Activated T-helper 17 cell treated with anti-CD3 and anti-CD28 coated beads, Interleukin-2, amount 50 U/mL, for 72 hours (primary cell): ENCODE measurements around the gene FGF12. TPM values are rescaled to one million over a fixed set of nuclear protein-coding genes. Genes with fewer than 3 reads are reported as not detected.

Source experiments
- ATAC-seq: fragments of 150-1000 bp; cut with Tn5 transposase; replicated peaks from 2 replicates; pipeline ENCODE4 v1.10.0; 2021; ENCODE audit warnings: mild to moderate bottlenecking, moderate library complexity
- H3K27ac Mint-ChIP-seq: one replicate; pipeline ENCODE4 v1.8.0; 2022; ENCODE audit warnings: mixed read lengths
- H3K27me3 Mint-ChIP-seq: one replicate; pipeline ENCODE4 v1.8.0; 2022; ENCODE audit warnings: mixed read lengths
- H3K36me3 Mint-ChIP-seq: one replicate; pipeline ENCODE4 v1.8.0; 2022; ENCODE audit warnings: low read depth, mild to moderate bottlenecking, mixed read lengths
- H3K4me1 Mint-ChIP-seq: one replicate; pipeline ENCODE4 v1.8.0; 2022; ENCODE audit warnings: mixed read lengths
- H3K4me3 Mint-ChIP-seq: one replicate; pipeline ENCODE4 v1.8.0; 2022; ENCODE audit warnings: mild to moderate bottlenecking, mixed read lengths
- H3K9me3 Mint-ChIP-seq: one replicate; pipeline ENCODE4 v1.8.0; 2022; ENCODE audit warnings: mixed read lengths
- total RNA-seq, 2 donors: library from RNA; stranded (reverse); gene quantifications; one replicate each; pipeline ENCODE4 v1.2.3, GENCODE V29; 2022

FGF12 gene
- total RNA-seq, 2 donors from 2014 or later: 0.37 TPM; not detected in 1

DNA sequence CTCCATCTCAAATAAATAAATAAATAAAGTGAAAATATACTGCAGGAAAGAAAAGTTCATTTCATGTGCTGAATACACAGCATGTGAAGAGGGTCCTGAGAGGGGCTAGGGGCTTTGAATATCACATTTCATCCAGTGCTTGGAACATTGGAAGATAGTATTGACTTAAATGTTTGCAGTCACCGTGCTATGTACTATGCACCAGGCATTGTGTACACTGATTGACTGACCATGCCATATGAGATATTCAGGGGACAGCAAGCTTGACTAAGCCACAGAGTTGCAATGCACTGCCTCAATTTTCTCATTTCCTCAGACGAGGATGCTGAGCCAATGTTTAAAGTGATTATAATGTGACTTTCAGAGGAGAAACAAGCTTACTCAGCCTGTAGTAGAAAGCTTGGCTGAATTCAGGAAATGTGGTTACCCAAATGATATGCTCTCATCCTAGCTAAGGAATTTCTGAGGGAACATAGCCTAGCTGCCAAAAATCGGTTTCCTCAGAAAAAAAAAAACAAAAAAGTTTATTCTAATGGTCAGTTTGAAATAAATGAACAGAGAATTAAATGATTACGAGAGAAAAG is 557.9 kb downstream of the FGF12 start:
- no peak overlapping the region for H3K27ac Mint-ChIP-seq
- H3K4me1 Mint-ChIP-seq: no peaks in the 10 kb centered on the region
- no peak for ATAC-seq
- H3K4me3 Mint-ChIP-seq: no peak overlapping the region
- H3K9me3 Mint-ChIP-seq: peaks cover 3% of the 10 kb centered on the region
- no peaks in the 10 kb centered on the region for H3K27me3 Mint-ChIP-seq
- no peaks in the 10 kb centered on the region for H3K36me3 Mint-ChIP-seq

DNA sequence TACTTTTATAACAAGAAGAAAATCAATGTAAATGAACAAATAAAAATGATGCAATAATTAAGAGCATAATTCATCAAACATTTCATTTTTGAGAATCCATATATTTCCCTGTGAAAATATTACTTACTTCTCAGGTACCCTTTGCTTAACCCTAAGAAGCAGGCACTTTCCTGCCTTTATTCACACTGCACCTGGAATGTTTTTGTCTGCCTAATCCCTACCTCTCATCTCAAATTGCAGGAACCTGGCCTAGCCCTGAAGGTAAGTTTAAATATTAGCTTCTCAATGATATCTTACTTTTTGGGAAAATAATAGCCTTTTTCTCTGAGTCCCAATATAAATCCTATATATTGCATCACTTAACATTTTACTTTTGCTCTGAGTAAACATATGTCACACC is 559.1 kb downstream of the FGF12 start:
- H3K4me1 Mint-ChIP-seq: no peaks in the 10 kb centered on the region
- no peak overlapping the region for H3K27ac Mint-ChIP-seq
- no peak for ATAC-seq
- H3K4me3 Mint-ChIP-seq: no peak overlapping the region
- H3K36me3 Mint-ChIP-seq: no peaks in the 10 kb centered on the region
- H3K9me3 Mint-ChIP-seq: peaks cover 3% of the 10 kb centered on the region
- no peaks in the 10 kb centered on the region for H3K27me3 Mint-ChIP-seq

DNA sequence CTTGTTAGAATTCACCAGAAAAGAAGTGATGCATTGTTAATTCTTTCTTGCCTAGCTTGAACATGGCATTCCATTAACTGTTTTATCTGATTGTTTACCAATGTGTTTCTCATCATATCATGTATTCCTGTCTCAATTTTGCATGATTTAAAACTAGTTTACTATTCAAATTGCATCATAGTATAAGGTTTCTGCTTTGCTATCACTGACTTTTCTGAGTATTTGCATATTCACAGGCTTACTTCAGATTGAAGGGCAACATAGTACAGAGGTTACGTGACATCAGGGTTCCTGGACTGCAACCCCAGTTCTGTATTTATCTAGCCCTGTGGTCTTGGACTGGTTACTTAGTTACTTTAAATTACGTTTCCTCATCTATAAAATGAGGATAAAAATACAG is 561.8 kb downstream of the FGF12 start:
- Mint-ChIP-seq H3K9me3 (peaks cover 3% of the 10 kb centered on the region), H3K4me3 (no peak overlapping the region), H3K27ac (no peak overlapping the region), H3K4me1 (no peaks in the 10 kb centered on the region), H3K27me3 (no peaks in the 10 kb centered on the region), H3K36me3 (no peaks in the 10 kb centered on the region)
- ATAC-seq: no peak

DNA sequence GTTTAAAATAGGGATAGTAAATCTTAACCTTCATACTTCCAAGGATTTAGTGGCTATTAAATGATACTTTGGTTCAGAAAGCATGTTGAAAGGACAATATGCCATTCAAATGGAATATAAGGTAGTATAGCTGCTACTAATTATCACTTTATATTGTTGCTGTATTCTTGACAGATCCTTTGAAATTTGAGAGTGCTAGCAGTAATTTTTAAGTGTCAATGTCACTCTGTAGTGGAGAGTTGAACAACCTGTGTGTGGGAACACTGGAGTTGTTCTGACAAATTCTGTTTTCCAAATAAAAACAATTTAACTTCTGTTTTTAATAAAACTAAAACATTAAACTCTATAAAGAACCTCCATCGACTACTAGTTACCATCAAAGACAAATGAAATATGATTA is 565.7 kb downstream of the FGF12 start:
- Mint-ChIP-seq H3K27ac (no peak overlapping the region), H3K36me3 (no peaks in the 10 kb centered on the region), H3K4me3 (no peak overlapping the region), H3K9me3 (no peaks in the 10 kb centered on the region), H3K27me3 (no peaks in the 10 kb centered on the region), H3K4me1 (no peaks in the 10 kb centered on the region)
- no peak for ATAC-seq

DNA sequence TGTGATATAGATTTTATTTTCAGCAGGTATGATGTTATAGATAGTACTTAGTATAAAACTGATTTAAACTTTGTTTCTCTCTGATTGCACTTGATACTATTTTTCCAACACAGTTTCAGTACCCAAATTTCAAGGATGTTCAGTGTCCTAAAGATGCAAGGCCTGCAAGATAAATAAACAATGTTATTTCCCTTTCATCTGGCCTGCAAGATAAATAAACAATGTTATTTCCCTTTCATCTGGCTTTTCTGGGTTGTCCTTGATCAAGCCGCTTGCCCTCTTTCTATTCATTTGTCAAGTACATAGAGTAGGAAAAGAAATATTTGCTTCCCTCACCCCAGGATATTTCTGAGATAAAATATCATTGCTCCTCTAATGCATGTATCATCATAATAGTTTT is 571.0 kb downstream of the FGF12 start:
- H3K4me3 Mint-ChIP-seq: no peak overlapping the region
- no peak for ATAC-seq
- no peaks in the 10 kb centered on the region for H3K36me3 Mint-ChIP-seq
- H3K27ac Mint-ChIP-seq: no peak overlapping the region
- no peaks in the 10 kb centered on the region for H3K9me3 Mint-ChIP-seq
- H3K27me3 Mint-ChIP-seq: peaks cover 5% of the 10 kb centered on the region
- H3K4me1 Mint-ChIP-seq: no peaks in the 10 kb centered on the region

DNA sequence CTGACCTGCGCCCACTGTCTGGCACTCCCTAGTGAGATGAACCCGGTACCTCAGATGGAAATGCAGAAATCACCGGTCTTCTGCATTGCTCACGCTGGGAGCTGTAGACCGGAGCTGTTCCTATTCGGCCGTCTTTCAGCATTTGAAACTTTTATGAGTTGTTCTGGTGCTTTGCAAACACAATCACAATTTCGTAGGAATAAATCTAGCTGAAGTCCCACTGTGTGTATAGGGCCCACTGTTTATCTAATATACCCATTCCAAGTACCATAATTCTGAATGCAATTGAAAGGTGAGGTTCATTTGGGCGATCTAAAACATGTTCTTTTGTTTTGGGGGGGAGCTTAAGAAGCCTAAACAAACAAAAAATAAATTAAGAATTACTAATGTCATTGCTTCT is 572.1 kb downstream of the FGF12 start:
- Mint-ChIP-seq H3K27me3 (peaks cover 5% of the 10 kb centered on the region), H3K36me3 (no peaks in the 10 kb centered on the region), H3K9me3 (no peaks in the 10 kb centered on the region), H3K27ac (no peak overlapping the region), H3K4me1 (no peaks in the 10 kb centered on the region), H3K4me3 (no peak overlapping the region)
- no peak for ATAC-seq

DNA sequence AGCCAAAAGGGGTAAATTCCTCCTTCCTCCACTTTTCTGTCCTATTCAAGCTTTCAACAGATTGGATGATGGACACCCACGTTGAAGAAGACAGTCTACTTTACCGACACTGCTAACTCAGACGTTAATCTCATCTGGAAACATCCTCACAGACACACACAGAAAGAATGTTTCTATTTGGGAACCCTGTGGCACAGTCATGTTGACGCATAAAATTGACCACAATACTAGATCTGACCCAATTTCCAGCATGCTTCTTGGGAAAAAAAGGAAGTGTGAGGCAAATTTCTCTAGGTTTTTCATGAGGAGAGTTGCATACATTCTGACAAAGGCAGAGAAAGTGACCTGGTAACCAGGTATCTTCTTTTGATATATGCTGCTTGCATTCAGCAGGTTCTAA is 594.1 kb downstream of the FGF12 start:
- ATAC-seq: no peak
- Mint-ChIP-seq H3K27ac (no peak overlapping the region), H3K27me3 (no peaks in the 10 kb centered on the region), H3K4me1 (no peaks in the 10 kb centered on the region), H3K4me3 (no peak overlapping the region), H3K36me3 (no peaks in the 10 kb centered on the region), H3K9me3 (peaks cover 8% of the 10 kb centered on the region)

DNA sequence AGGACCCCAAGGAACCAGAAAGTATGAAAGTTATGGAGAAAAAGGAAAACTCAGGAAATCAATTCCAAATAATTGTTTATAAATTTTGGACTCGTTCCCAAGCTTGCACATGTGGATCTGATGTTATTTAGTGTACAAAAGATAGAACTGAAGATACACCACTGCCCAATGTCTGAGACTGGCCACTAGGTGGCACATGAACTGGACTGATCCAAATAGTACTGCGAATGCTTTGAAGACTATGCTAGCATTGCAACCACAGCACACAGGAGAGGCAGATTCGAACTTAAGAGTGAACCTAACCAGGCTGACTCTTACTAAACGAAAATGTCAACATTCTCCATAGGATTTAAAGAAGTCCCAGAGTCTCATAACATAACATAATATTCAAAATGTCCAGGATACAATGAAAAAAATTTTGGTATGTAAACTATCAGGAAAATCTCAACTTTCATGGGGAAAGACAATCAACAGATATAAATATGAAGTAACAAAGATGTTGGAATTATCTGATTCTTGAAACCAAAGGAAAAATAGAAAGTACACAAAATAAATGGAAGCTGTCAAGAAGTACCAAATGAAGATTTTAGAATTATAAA is 596.7 kb downstream of the FGF12 start:
- H3K36me3 Mint-ChIP-seq: no peaks in the 10 kb centered on the region

DNA sequence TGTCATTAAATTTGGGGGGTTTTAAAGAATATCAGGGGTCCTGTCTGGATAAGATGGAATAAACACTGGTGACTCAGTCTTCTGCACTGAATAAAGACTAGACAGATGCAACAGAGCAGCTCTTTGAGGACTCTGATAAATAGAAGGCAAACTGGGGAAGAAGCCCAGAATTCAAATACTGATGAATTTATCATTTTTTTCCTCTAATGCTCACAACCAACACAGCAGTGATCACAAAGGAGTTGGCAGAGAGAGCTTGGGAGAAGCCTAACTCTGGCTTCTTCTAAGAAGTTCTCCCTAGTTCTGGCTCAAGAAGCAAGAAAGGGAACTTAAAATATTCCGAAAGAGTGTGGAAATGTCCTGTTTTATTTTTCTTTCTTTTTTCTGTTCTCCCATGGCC is 597.8 kb downstream of the FGF12 start:
- no peaks in the 10 kb centered on the region for H3K36me3 Mint-ChIP-seq
- no peak for ATAC-seq
- H3K27ac Mint-ChIP-seq: no peak overlapping the region
- H3K27me3 Mint-ChIP-seq: no peaks in the 10 kb centered on the region
- H3K4me1 Mint-ChIP-seq: no peaks in the 10 kb centered on the region
- peaks cover 4% of the 10 kb centered on the region for H3K9me3 Mint-ChIP-seq
- no peak overlapping the region for H3K4me3 Mint-ChIP-seq

More for the DNA sequence above, 596.7 kb downstream of the FGF12 start:
- Mint-ChIP-seq H3K4me1 (no peaks in the 10 kb centered on the region), H3K4me3 (no peak overlapping the region), H3K27ac (no peak overlapping the region), H3K27me3 (no peaks in the 10 kb centered on the region), H3K9me3 (peaks cover 4% of the 10 kb centered on the region)
- no peak for ATAC-seq

DNA sequence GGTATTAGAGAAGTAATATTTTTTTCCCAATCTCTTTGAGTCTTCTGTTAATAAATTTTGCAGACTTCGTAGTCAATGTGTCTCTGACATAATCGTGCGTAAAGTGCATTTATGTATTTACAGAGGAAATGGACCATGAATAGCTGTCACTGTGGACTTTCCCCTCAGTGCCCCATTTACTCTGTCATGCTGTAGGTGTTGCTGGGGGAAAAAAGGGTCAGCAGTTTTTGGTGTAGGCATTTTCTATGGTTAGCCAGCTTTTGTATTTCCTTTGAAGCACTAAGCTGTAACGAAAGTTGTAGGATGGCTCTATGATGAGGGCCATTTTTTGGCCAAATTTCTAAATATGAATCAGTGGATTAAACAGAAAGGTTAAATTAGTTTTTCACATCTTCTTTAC is 598.4 kb downstream of the FGF12 start:
- Mint-ChIP-seq H3K27me3 (no peaks in the 10 kb centered on the region), H3K9me3 (peaks cover 4% of the 10 kb centered on the region), H3K27ac (no peak overlapping the region), H3K36me3 (no peaks in the 10 kb centered on the region), H3K4me3 (no peak overlapping the region), H3K4me1 (no peaks in the 10 kb centered on the region)
- no peak for ATAC-seq

DNA sequence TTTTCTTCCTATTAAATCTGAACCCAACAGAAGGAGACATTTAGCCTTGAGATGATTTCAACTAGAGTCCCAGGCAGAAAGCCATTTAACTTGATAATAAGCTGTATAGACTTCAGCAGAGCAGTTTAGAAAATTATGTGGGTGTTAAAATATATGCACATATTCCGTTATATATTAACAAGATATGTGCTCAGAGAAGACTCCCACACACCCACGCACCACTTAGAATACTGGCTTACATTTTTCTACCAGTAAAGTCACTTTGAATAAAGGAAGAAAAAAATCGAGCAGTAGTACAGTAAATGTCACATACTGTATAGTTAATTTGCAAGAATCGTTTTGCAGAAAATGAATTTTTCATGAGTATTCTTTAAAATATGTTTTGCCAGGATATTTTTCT is 599.3 kb downstream of the FGF12 start:
- ATAC-seq: no peak
- H3K4me1 Mint-ChIP-seq: no peaks in the 10 kb centered on the region
- H3K27me3 Mint-ChIP-seq: no peaks in the 10 kb centered on the region
- H3K9me3 Mint-ChIP-seq: peaks cover 4% of the 10 kb centered on the region
- H3K4me3 Mint-ChIP-seq: no peak overlapping the region
- H3K36me3 Mint-ChIP-seq: no peaks in the 10 kb centered on the region
- H3K27ac Mint-ChIP-seq: no peak overlapping the region

DNA sequence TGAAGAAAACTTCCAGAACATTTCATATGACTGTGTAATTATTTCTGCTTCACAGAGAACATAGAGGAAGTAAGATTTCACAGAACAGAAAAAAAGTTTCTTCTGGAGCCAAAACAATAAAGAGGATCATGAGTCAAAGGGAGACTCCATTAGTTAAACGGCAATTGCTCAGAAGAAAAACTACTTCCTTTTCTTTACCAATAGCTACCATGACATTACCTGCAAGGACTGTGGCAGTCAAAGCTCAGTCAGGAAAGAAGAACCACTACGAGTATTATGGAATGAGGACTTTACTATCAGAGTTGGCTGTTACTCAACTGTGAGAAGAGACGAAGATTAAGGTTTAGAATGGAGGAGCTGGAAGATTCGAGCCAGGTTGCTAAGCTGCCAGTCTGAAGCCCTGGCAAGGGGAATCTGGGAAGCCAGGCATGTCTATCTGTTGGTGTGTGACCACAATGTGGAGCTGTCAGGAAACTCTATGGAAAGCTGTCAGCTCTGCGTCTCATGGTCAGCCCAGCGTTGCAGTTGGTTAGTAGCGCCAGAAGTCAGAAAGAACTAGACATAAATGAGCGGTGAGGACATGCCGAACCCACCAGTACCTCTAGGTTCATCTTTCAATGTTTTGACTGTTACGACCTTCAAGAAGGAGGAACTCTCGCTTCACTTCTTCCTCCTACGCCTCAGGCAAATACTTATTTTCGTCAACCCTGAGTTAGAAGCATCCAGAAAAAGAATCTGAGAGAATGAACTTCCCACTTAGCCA is 604.3 kb downstream of the FGF12 start:
- H3K4me1 Mint-ChIP-seq: no peaks in the 10 kb centered on the region
- no peak overlapping the region for H3K27ac Mint-ChIP-seq
- H3K27me3 Mint-ChIP-seq: no peaks in the 10 kb centered on the region
- no peak for ATAC-seq
- H3K4me3 Mint-ChIP-seq: no peak overlapping the region
- H3K36me3 Mint-ChIP-seq: no peaks in the 10 kb centered on the region
- H3K9me3 Mint-ChIP-seq: no peaks in the 10 kb centered on the region

DNA sequence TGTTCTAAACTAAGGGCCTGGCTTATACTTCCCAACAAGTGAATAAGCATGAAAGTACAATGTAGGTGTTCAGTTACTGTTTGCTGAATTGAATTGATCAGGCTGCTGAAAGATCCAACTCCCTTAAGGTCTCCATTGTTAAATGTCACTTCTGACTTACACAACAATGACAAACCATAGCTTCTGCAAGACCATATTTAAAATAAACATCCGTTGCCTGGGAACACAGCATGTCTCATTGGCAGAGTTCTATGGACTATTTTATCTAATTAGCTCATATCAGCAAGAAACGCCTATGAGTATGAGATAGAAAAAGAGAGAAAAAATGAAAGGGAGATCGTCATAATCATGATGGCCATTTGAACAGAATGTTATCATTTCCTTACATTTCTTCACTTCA is 605.4 kb downstream of the FGF12 start:
- no peaks in the 10 kb centered on the region for H3K4me1 Mint-ChIP-seq
- H3K27ac Mint-ChIP-seq: no peak overlapping the region
- H3K9me3 Mint-ChIP-seq: no peaks in the 10 kb centered on the region
- H3K4me3 Mint-ChIP-seq: no peak overlapping the region
- H3K36me3 Mint-ChIP-seq: no peaks in the 10 kb centered on the region
- H3K27me3 Mint-ChIP-seq: no peaks in the 10 kb centered on the region
- ATAC-seq: no peak

DNA sequence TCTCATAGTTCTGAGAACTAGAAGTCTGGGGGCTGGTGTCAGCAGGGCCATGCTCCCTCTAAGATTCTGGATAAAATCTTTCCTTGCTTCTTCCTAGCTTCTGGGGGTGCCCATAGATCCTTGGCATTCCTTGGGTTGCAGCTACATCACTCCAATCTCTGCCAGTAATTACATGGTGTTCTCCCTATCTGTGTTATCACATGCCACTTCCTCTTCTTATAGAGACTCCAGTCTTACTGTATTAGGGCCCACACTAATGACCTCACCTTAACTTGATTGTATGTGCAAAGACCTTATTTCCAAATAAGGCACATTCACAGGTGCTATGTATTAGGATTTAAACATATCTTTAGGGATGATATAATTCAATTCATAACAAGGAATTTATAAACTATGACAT is 618.5 kb downstream of the FGF12 start:
- Mint-ChIP-seq H3K36me3 (no peaks in the 10 kb centered on the region), H3K4me1 (no peaks in the 10 kb centered on the region), H3K27ac (no peak overlapping the region), H3K9me3 (peaks cover 8% of the 10 kb centered on the region), H3K27me3 (no peaks in the 10 kb centered on the region), H3K4me3 (no peak overlapping the region)
- no peak for ATAC-seq

DNA sequence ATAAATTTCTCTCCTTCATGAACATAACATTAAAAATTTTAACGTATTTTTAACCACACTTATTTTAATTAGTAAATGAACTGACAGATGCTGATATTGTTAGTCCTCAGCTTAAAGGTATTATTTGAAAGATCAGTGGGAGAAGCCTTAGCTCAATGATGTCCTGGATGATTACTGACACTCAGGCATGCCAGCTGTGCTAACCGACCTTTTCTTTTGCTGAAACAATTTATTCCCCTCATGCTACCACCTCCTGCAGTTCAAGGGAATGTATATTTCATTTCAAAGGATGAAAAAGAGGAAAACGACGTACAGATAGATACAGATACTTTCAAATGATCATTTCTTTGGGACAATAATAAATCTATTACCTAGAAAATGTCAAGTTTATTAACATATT is 620.8 kb downstream of the FGF12 start:
- no peak overlapping the region for H3K27ac Mint-ChIP-seq
- no peak overlapping the region for H3K4me3 Mint-ChIP-seq
- no peak for ATAC-seq
- no peaks in the 10 kb centered on the region for H3K36me3 Mint-ChIP-seq
- no peaks in the 10 kb centered on the region for H3K4me1 Mint-ChIP-seq
- H3K9me3 Mint-ChIP-seq: peaks cover 8% of the 10 kb centered on the region
- no peaks in the 10 kb centered on the region for H3K27me3 Mint-ChIP-seq
